H9 (cell line): ENCODE measurements around the gene MTURN. TPM values are rescaled to one million over a fixed set of nuclear protein-coding genes. Genes with fewer than 3 reads are reported as not detected.
A peak's percentile ranks its signal among the peaks of the same experiment; 100 is the strongest.

ENCODE experiments used
- DNase-seq: peaks from one replicate; pipeline ENCODE4 v3.0.0-alpha.2; 2017
- H2AFZ ChIP-seq: one replicate; pipeline ENCODE4 v1.6.1; 2013; ENCODE audit warnings: mild to moderate bottlenecking, low read length, control low read depth, moderate library complexity
- H2AK5ac ChIP-seq: 2 replicates; pipeline ENCODE4 v1.6.1; 2013; ENCODE audit warnings: low read length, control low read depth, mixed read lengths; ENCODE audit not compliant: insufficient read length
- H2BK120ac ChIP-seq: one replicate; pipeline ENCODE4 v1.6.1; 2013; ENCODE audit warnings: low read depth, mild to moderate bottlenecking, low read length, control low read depth, inconsistent platforms; ENCODE audit not compliant: poor library complexity, severe bottlenecking
- H2BK12ac ChIP-seq: 2 replicates; pipeline ENCODE4 v1.6.1; 2013; ENCODE audit warnings: low read length, control low read depth, mixed read lengths, low read depth; ENCODE audit not compliant: insufficient read length
- H2BK15ac ChIP-seq: 2 replicates; pipeline ENCODE4 v1.6.1; 2013; ENCODE audit warnings: low read depth, low read length, control low read depth
- H2BK20ac ChIP-seq: one replicate; pipeline ENCODE4 v1.6.1; 2013; ENCODE audit warnings: low read depth, mild to moderate bottlenecking, low read length, control low read depth, inconsistent platforms; ENCODE audit not compliant: poor library complexity, severe bottlenecking
- H2BK5ac ChIP-seq: 2 replicates; pipeline ENCODE4 v1.6.1; 2013; ENCODE audit warnings: low read length, control low read depth, mixed read lengths; ENCODE audit not compliant: insufficient read length
- H3K14ac ChIP-seq: 2 replicates; pipeline ENCODE4 v1.6.1; 2013; ENCODE audit warnings: low read length, control low read depth; ENCODE audit not compliant: insufficient read depth
- H3K18ac ChIP-seq: 2 replicates; pipeline ENCODE4 v1.6.1; 2013; ENCODE audit warnings: low read depth, mild to moderate bottlenecking, mixed read lengths, low read length, control low read depth; ENCODE audit not compliant: insufficient read length
- H3K23ac ChIP-seq: 2 replicates; pipeline ENCODE4 v1.6.1; 2013; ENCODE audit warnings: low read length, control low read depth, mixed read lengths, low read depth; ENCODE audit not compliant: insufficient read length
- H3K23me2 ChIP-seq: 2 replicates; pipeline ENCODE4 v1.6.1; 2013; ENCODE audit warnings: low read depth, mild to moderate bottlenecking, mixed read lengths, low read length, control low read depth; ENCODE audit not compliant: insufficient read length, poor library complexity, severe bottlenecking
- H3K27ac ChIP-seq: 2 replicates; pipeline ENCODE4 v1.5.1; 2013; ENCODE audit warnings: low read length, control low read depth, mixed read lengths, low read depth; ENCODE audit not compliant: insufficient read length
- H3K27me3 ChIP-seq: 2 replicates; pipeline ENCODE4 v1.6.1; 2013; ENCODE audit warnings: low read length, control low read depth, inconsistent platforms; ENCODE audit not compliant: insufficient read depth
- H3K4ac ChIP-seq: 2 replicates; pipeline ENCODE4 v1.6.1; 2013; ENCODE audit warnings: low read depth, mild to moderate bottlenecking, control low read depth, inconsistent platforms, low read length, moderate library complexity
- H3K4me1 ChIP-seq: 2 replicates; pipeline ENCODE4 v1.6.1; 2013; ENCODE audit warnings: low read length, control low read depth, inconsistent platforms; ENCODE audit not compliant: insufficient read depth
- H3K4me2 ChIP-seq: 2 replicates; pipeline ENCODE4 v1.6.1; 2013; ENCODE audit warnings: low read length, control low read depth, mixed read lengths; ENCODE audit not compliant: insufficient read length, insufficient read depth
- H3K56ac ChIP-seq: 2 replicates; pipeline ENCODE4 v1.6.1; 2013; ENCODE audit warnings: low read depth, mild to moderate bottlenecking, mixed read lengths, low read length, control low read depth; ENCODE audit not compliant: insufficient read length
- H3K79me1 ChIP-seq: 2 replicates; pipeline ENCODE4 v1.6.1; 2013; ENCODE audit warnings: low read depth, mild to moderate bottlenecking, moderate library complexity, low read length, control low read depth, inconsistent platforms; ENCODE audit not compliant: insufficient read depth, poor library complexity, severe bottlenecking
- H3K79me2 ChIP-seq: 2 replicates; pipeline ENCODE4 v1.6.1; 2013; ENCODE audit warnings: low read length, control low read depth, inconsistent platforms; ENCODE audit not compliant: insufficient read depth
- H3K9ac ChIP-seq: 2 replicates; pipeline ENCODE4 v1.6.1; 2013; ENCODE audit warnings: low read length, control low read depth, mixed read lengths; ENCODE audit not compliant: insufficient read length; ENCODE audit errors: extremely low read depth
- H3K9me3 ChIP-seq: one replicate; pipeline ENCODE4 v1.6.1; 2013; ENCODE audit warnings: low read depth, low read length, inconsistent platforms; ENCODE audit not compliant: control insufficient read depth
- H3T11ph ChIP-seq: one replicate; pipeline ENCODE4 v1.6.1; 2013; ENCODE audit warnings: mild to moderate bottlenecking, low read length, control low read depth, inconsistent platforms
- H4K20me1 ChIP-seq: one replicate; pipeline ENCODE4 v1.6.1; 2013; ENCODE audit not compliant: control insufficient read depth, insufficient read length, insufficient read depth
- H4K5ac ChIP-seq: 2 replicates; pipeline ENCODE4 v1.6.1; 2013; ENCODE audit warnings: low read depth, mild to moderate bottlenecking, mixed read lengths, low read length, control low read depth; ENCODE audit not compliant: insufficient read length
- H4K8ac ChIP-seq: replicated peaks from 2 replicates; pipeline ENCODE4 v1.6.1; 2013; ENCODE audit warnings: low read length, control low read depth, mixed read lengths, low read depth; ENCODE audit not compliant: insufficient read length
- H4K91ac ChIP-seq: 2 replicates; pipeline ENCODE4 v1.6.1; 2013; ENCODE audit warnings: low read depth, mild to moderate bottlenecking, moderate library complexity, mixed read lengths, low read length, control low read depth; ENCODE audit not compliant: insufficient read length
- H3K27ac Mint-ChIP-seq, 3 experiments: 2 replicates in 2 of 3; 3 replicates in 1 of 3; pipeline ENCODE4 v1.8.0; 2020 to 2021; ENCODE audit warnings: mixed read lengths in 3 of 3, mild to moderate bottlenecking in 1 of 3, moderate library complexity in 1 of 3
- H3K27me3 Mint-ChIP-seq: 2 replicates; pipeline ENCODE4 v1.8.0; 2021; ENCODE audit warnings: low read depth, mild to moderate bottlenecking, moderate library complexity, mixed read lengths
- H3K36me3 Mint-ChIP-seq, 3 experiments: 2 replicates in 2 of 3; 3 replicates in 1 of 3; pipeline ENCODE4 v1.8.0; 2020 to 2021; ENCODE audit warnings: low read depth in 3 of 3, mixed read lengths in 3 of 3; ENCODE audit not compliant: insufficient read depth in 1 of 3
- H3K4me1 Mint-ChIP-seq, 2 experiments: 2 replicates each; pipeline ENCODE4 v1.8.0; 2020; ENCODE audit warnings: mixed read lengths in 2 of 2
- H3K4me3 Mint-ChIP-seq, 2 experiments: 2 replicates in 1 of 2; 3 replicates in 1 of 2; pipeline ENCODE4 v1.8.0; 2020 to 2021; ENCODE audit warnings: mild to moderate bottlenecking in 2 of 2, mixed read lengths in 2 of 2, moderate library complexity in 1 of 2
- H3K9me3 Mint-ChIP-seq, 2 experiments: 2 replicates in 1 of 2; 3 replicates in 1 of 2; pipeline ENCODE4 v1.8.0; 2020; ENCODE audit warnings: mild to moderate bottlenecking in 2 of 2, mixed read lengths in 2 of 2, moderate library complexity in 1 of 2
- WGBS: extraction: QIAGEN DNeasy Blood & Tissue Kit; methylation state at CpG from one replicate; pipeline ENCODE4 v1.1.7; 2013; ENCODE audit warnings: missing lambda C conversion rate, low lambda C conversion rate, mixed read lengths; ENCODE audit not compliant: insufficient read length; ENCODE audit errors: extremely low coverage; 5-methylcytosine and 5-hydroxymethylcytosine counted together
- total RNA-seq: library from RNA; stranded (reverse); gene quantifications from 2 replicates; pipeline ENCODE4 v1.2.1, GENCODE V29; 2021
- TF ChIP-seq, protein P1 (sequence below): fragments of 200-600 bp; sonication (generic); conservative IDR thresholded peaks from 3 replicates; pipeline ENCODE4 v1.8.0; 2021; ENCODE audit warnings: antibody characterized with exemption, mild to moderate bottlenecking

The MTURN gene
- total RNA-seq, 1 experiment from 2014 or later = 3.4 TPM

DNA sequence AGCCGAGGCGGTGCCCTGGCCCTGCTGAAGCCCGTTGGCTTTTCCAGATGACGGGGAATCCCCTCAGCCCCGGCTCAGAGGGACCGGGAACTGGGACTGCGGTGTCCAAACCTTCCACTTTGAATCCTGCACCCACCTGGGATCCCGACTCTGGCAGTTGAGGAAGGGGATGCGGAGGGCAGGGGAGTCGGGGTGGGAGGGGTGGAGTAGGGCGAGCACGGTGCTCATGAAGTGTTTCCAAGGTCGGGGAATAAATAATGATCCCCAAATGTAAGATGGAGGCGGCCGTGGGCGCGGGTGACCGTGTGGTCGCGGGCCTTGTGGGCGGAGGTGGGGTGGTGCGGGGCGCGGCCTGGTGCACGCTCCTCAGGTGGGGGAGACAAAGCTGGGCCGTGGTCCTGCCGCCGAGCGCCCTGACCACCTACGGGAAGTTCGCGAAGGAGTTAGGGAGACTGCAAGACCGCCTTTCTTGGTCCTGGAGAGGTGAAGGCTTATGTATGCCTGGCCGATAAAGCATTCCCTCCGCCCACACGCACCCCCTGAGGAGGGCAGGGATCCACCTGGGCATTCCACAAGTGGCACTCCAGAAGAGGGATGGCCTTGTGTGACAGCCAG, 1.4 kb downstream of the MTURN start:
- Histone ChIP-seq H4K5ac (no peak overlapping the region), H2BK12ac (no peak overlapping the region), H2AFZ (no peak overlapping the region), H3K14ac (no peak overlapping the region), H3K23ac (no peak overlapping the region), H3K27me3 (peaks cover 3% of the 10 kb centered on the region; the same call in 1 of the 2 replicates), H4K8ac (no peak overlapping the region), H4K91ac (no peak overlapping the region), H3K4me2 (peak overlapping the region; percentile 84), H3K56ac (no peak overlapping the region), H4K20me1 (no peaks in the 10 kb centered on the region), H3K79me1 (no peaks in the 10 kb centered on the region), H3K9me3 (no peaks in the 10 kb centered on the region), H3K9ac (no peak overlapping the region), H2BK20ac (no peak overlapping the region), H2AK5ac (no peak overlapping the region), H3K4ac (no peak overlapping the region), H3T11ph (no peak overlapping the region), H3K23me2 (peaks cover 10% of the 10 kb centered on the region), H3K4me1 (no peaks in the 10 kb centered on the region), H3K18ac (no peak overlapping the region), H3K79me2 (no peaks in the 10 kb centered on the region), H2BK5ac (no peak overlapping the region), H2BK120ac (no peak overlapping the region), H2BK15ac (no peak overlapping the region), H3K27ac (no peak overlapping the region)
- TF ChIP-seq, protein P1, sequence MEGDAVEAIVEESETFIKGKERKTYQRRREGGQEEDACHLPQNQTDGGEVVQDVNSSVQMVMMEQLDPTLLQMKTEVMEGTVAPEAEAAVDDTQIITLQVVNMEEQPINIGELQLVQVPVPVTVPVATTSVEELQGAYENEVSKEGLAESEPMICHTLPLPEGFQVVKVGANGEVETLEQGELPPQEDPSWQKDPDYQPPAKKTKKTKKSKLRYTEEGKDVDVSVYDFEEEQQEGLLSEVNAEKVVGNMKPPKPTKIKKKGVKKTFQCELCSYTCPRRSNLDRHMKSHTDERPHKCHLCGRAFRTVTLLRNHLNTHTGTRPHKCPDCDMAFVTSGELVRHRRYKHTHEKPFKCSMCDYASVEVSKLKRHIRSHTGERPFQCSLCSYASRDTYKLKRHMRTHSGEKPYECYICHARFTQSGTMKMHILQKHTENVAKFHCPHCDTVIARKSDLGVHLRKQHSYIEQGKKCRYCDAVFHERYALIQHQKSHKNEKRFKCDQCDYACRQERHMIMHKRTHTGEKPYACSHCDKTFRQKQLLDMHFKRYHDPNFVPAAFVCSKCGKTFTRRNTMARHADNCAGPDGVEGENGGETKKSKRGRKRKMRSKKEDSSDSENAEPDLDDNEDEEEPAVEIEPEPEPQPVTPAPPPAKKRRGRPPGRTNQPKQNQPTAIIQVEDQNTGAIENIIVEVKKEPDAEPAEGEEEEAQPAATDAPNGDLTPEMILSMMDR = no peak
- H3K9me3 Mint-ChIP-seq = no peaks in the 10 kb centered on the region
- peak overlapping the region; percentile 80 to 93 for H3K4me3 Mint-ChIP-seq
- H3K36me3 Mint-ChIP-seq = no peaks in the 10 kb centered on the region
- H3K27ac Mint-ChIP-seq = no peak overlapping the region
- no CpG with 5 or more reads among the region's 36 CpGs for WGBS
- H3K4me1 Mint-ChIP-seq = peaks cover 8% of the 10 kb centered on the region in 2 experiments
- peaks cover 39% of the 10 kb centered on the region for H3K27me3 Mint-ChIP-seq
- no peak for DNase-seq
